ENCODE data around the gene CPED1.

DNA sequence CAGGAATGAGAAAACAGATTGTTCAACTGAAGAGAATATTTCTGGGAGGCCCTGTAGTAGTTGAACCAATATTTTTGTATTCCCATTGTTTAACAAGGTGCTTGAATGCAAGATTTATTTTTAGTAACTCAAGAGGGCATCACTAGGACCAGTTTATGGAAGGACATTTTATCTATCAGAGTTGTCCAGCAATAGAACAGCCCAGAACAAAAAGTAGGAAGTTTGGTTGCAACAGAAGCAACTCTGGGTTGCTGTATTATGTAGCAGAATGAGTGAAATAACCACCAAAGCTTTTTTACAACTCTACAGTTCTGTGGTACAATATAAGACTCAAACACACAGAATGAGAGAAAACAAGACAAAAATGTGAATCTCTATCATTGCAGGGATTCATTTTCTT lies 34.7 kb downstream of the CPED1 start:
- TF ChIP-seq CTCF (IDR thresholded peaks at IDR 0.05): no peak
- TF ChIP-seq EZH2 (IDR thresholded peaks at IDR 0.05): no peak
